K562 (cell line): ENCODE data around the gene ROBO1.

Experiments
- EP300 ChIP-seq: IDR thresholded peaks from 2 replicates; pipeline ENCODE4 v1.6.1; 2012; ENCODE audit warnings: low read length, improper control_type of control experiment
- JUND ChIP-seq, 2 experiments: IDR thresholded peaks; 2 replicates in 1 of 2; 3 replicates in 1 of 2; pipeline ENCODE4 v1.6.1; 2011; ENCODE audit warnings: borderline replicate concordance in 2 of 2, low read depth in 2 of 2, low read length in 2 of 2, improper control_type of control experiment in 1 of 2, missing biosample characterization in 1 of 2, missing genetic modification characterization in 1 of 2, missing genetic modification reagents in 1 of 2
- POLR2A ChIP-seq: fragments of 450-650 bp; conservative IDR thresholded peaks from 2 replicates; pipeline ENCODE4 v1.6.1; 2016
- RAD21 ChIP-seq, 2 experiments: fragments of 250-450 bp in 1 of 2; fragments of 450-650 bp in 1 of 2; sonication (Bioruptor Pico) in 1 of 2; formaldehyde crosslinking in 1 of 2; IDR thresholded peaks in 1 of 2; conservative IDR thresholded peaks in 1 of 2; 2 replicates each; pipeline versions ENCODE4 v1.4.0 to v1.8.0; 2020 to 2022; ENCODE audit warnings: mild to moderate bottlenecking in 2 of 2, moderate library complexity in 1 of 2
- SIN3A ChIP-seq, 2 experiments: fragments of 150-350 bp in 1 of 2; IDR thresholded peaks; 2 replicates each; pipeline ENCODE4 v1.6.1; 2011 to 2016; ENCODE audit warnings: borderline replicate concordance in 2 of 2, low read depth in 2 of 2, low read length in 2 of 2, mild to moderate bottlenecking in 2 of 2, moderate library complexity in 2 of 2; ENCODE audit not compliant: control insufficient read depth in 1 of 2
- ZBTB1 ChIP-seq: sonication (generic); formaldehyde crosslinking; IDR thresholded peaks from 2 replicates; pipeline ENCODE4 v1.8.1; 2023; ENCODE audit warnings: missing genetic modification reagents, low read depth, mild to moderate bottlenecking, borderline replicate concordance
- ZBTB8A ChIP-seq: fragments of 450-650 bp; IDR thresholded peaks from 2 replicates; pipeline ENCODE4 v1.6.1; 2018; ENCODE audit warnings: mild to moderate bottlenecking, moderate library complexity; ENCODE audit not compliant: partially characterized antibody
- ZFX ChIP-seq: sonication (generic); formaldehyde crosslinking; IDR thresholded peaks from 2 replicates; pipeline ENCODE4 v1.8.0; 2022; ENCODE audit warnings: mild to moderate bottlenecking, missing genetic modification reagents, moderate library complexity
- TF ChIP-seq, protein P1 (sequence below), 3 experiments: IDR thresholded peaks in 2 of 3; conservative IDR thresholded peaks in 1 of 3; 2 replicates each; pipeline ENCODE4 v1.5.1; 2011 to 2012; ENCODE audit warnings: low read length in 3 of 3, mild to moderate bottlenecking in 3 of 3, control low read depth in 2 of 3, improper control_type of control experiment in 1 of 3, inconsistent platforms in 1 of 3, low read depth in 1 of 3, mixed read lengths in 1 of 3, moderate library complexity in 1 of 3; ENCODE audit not compliant: insufficient read depth in 2 of 3
- TF ChIP-seq, protein P2 (sequence below), 3 experiments: fragments of 200-800 bp in 1 of 3; fragments of 250-450 bp in 1 of 3; fragments of 450-650 bp in 1 of 3; sonication (Bioruptor Pico) in 1 of 3; sonication (Bioruptor generic) in 1 of 3; formaldehyde crosslinking in 1 of 3; IDR thresholded peaks; 2 replicates each; pipeline versions ENCODE4 v1.6.1 to v1.8.0; 2016 to 2022; ENCODE audit warnings: mild to moderate bottlenecking in 2 of 3, missing genetic modification characterization in 2 of 3, missing compliant biosample characterization in 1 of 3, moderate library complexity in 1 of 3

DNA sequence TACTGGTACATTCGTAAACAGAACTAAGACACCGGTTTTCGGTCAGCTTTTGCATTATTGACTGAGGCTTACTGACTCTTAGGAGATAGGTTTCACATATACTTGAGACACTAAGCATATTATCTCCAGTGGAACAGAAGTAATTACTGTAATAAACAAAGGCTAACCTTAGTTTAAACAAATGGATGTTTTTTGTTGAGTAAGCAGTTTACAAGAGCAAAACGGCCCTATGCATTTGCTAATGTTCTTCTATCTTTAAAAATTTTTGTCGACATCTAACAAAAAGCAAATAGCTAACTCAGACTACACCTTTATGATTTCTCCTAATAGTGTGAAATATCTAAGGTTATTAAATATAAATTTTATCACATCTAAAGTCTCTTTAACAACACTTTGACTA, 664.5 kb downstream of the ROBO1 start:
- TF ChIP-seq JUND (IDR thresholded peaks at IDR 0.05; ENCODE audit: borderline replicate concordance, low read depth, low read length) (no peak), JUND (tag; IDR thresholded peaks at IDR 0.05; ENCODE audit: borderline replicate concordance, low read depth, low read length) (no peak), SIN3A (IDR thresholded peaks at IDR 0.05; ENCODE audit: borderline replicate concordance in 2 of 2, control insufficient read depth in 1 of 2, low read depth in 2 of 2, low read length in 2 of 2) (no peak), ZFX (CRISPR knock-in tag) (no peak), RAD21 (CRISPR knock-in tag; conservative IDR thresholded peaks at IDR 0.05 in 1 of 2, IDR thresholded peaks at IDR 0.05 in 1 of 2) (no peak), ZBTB1 (CRISPR knock-in tag) (no peak), EP300 (no peak), ZBTB8A (no peak), POLR2A (no peak)
- TF ChIP-seq, protein P1, sequence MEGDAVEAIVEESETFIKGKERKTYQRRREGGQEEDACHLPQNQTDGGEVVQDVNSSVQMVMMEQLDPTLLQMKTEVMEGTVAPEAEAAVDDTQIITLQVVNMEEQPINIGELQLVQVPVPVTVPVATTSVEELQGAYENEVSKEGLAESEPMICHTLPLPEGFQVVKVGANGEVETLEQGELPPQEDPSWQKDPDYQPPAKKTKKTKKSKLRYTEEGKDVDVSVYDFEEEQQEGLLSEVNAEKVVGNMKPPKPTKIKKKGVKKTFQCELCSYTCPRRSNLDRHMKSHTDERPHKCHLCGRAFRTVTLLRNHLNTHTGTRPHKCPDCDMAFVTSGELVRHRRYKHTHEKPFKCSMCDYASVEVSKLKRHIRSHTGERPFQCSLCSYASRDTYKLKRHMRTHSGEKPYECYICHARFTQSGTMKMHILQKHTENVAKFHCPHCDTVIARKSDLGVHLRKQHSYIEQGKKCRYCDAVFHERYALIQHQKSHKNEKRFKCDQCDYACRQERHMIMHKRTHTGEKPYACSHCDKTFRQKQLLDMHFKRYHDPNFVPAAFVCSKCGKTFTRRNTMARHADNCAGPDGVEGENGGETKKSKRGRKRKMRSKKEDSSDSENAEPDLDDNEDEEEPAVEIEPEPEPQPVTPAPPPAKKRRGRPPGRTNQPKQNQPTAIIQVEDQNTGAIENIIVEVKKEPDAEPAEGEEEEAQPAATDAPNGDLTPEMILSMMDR (IDR thresholded peaks at IDR 0.05 in 2 of 3, conservative IDR thresholded peaks at IDR 0.05 in 1 of 3; ENCODE audit: insufficient read depth in 2 of 3, low read depth in 1 of 3, low read length in 3 of 3), result no peak
- TF ChIP-seq, protein P2, sequence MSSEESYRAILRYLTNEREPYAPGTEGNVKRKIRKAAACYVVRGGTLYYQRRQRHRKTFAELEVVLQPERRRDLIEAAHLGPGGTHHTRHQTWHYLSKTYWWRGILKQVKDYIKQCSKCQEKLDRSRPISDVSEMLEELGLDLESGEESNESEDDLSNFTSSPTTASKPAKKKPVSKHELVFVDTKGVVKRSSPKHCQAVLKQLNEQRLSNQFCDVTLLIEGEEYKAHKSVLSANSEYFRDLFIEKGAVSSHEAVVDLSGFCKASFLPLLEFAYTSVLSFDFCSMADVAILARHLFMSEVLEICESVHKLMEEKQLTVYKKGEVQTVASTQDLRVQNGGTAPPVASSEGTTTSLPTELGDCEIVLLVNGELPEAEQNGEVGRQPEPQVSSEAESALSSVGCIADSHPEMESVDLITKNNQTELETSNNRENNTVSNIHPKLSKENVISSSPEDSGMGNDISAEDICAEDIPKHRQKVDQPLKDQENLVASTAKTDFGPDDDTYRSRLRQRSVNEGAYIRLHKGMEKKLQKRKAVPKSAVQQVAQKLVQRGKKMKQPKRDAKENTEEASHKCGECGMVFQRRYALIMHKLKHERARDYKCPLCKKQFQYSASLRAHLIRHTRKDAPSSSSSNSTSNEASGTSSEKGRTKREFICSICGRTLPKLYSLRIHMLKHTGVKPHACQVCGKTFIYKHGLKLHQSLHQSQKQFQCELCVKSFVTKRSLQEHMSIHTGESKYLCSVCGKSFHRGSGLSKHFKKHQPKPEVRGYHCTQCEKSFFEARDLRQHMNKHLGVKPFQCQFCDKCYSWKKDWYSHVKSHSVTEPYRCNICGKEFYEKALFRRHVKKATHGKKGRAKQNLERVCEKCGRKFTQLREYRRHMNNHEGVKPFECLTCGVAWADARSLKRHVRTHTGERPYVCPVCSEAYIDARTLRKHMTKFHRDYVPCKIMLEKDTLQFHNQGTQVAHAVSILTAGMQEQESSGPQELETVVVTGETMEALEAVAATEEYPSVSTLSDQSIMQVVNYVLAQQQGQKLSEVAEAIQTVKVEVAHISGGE (CRISPR knock-in tag; IDR thresholded peaks at IDR 0.05), result no peak
